HG03139 (cell line): ENCODE results near the gene PLPPR1.

ENCODE experiments used
- ATAC-seq: cut with Tn5 transposase; IDR thresholded peaks from one replicate; pipeline ENCODE4 v1.9.1; 2021; ENCODE audit not compliant: unreplicated experiment

PLPPR1 gene

GRCh38 chr9:101047848-101048397 lies 19.4 kb downstream of the PLPPR1 start:
- no peak for ATAC-seq

GRCh38 chr9:101050650-101051049 lies 22.1 kb downstream of the PLPPR1 start:
- ATAC-seq, result no peak

GRCh38 chr9:101054657-101055056 lies 26.1 kb downstream of the PLPPR1 start:
- ATAC-seq, result no peak

GRCh38 chr9:101055516-101055915 lies 27.0 kb downstream of the PLPPR1 start:
- ATAC-seq, result no peak

GRCh38 chr9:101062686-101063085 lies 34.2 kb downstream of the PLPPR1 start:
- no peak for ATAC-seq

- ATAC-seq, result no peak
These were observed 34.7 kb downstream of the PLPPR1 start for GRCh38 chr9:101063192-101063591.

GRCh38 chr9:101064206-101064605 lies 35.7 kb downstream of the PLPPR1 start:
- no peak for ATAC-seq

GRCh38 chr9:101065930-101066329 lies 37.4 kb downstream of the PLPPR1 start:
- no peak for ATAC-seq

GRCh38 chr9:101068696-101069095 lies 40.2 kb downstream of the PLPPR1 start:
- ATAC-seq, result no peak

- no peak for ATAC-seq
These were observed 43.7 kb downstream of the PLPPR1 start for GRCh38 chr9:101072259-101072658.

GRCh38 chr9:101073122-101073521 lies 44.6 kb downstream of the PLPPR1 start:
- ATAC-seq, result no peak

- no peak for ATAC-seq
These were observed 53.1 kb downstream of the PLPPR1 start for GRCh38 chr9:101081641-101082040.

- ATAC-seq, result no peak
These were observed 55.1 kb downstream of the PLPPR1 start for GRCh38 chr9:101083448-101084202.

- ATAC-seq, result no peak
These were observed 58.9 kb downstream of the PLPPR1 start for GRCh38 chr9:101087426-101087825.

GRCh38 chr9:101092922-101093321 lies 64.4 kb downstream of the PLPPR1 start:
- no peak for ATAC-seq

GRCh38 chr9:101093620-101094019 lies 65.1 kb downstream of the PLPPR1 start:
- no peak for ATAC-seq

- no peak for ATAC-seq
These were observed 66.2 kb downstream of the PLPPR1 start for GRCh38 chr9:101094686-101095085.

GRCh38 chr9:101097210-101097609 lies 68.7 kb downstream of the PLPPR1 start:
- ATAC-seq, result no peak

- no peak for ATAC-seq
These were observed 69.9 kb downstream of the PLPPR1 start for GRCh38 chr9:101098392-101098791.

GRCh38 chr9:101114317-101114716 lies 85.8 kb downstream of the PLPPR1 start:
- no peak for ATAC-seq

- ATAC-seq, result no peak
These were observed 86.6 kb downstream of the PLPPR1 start for GRCh38 chr9:101115102-101115501.

GRCh38 chr9:101117161-101117560 lies 88.6 kb downstream of the PLPPR1 start:
- ATAC-seq, result no peak
